Smooth muscle cell (in vitro differentiated cells): Measurements from ENCODE around the gene ZSCAN10. TPM values are rescaled to one million over a fixed set of nuclear protein-coding genes. Genes with fewer than 3 reads are reported as not detected.

Source experiments
- DNase-seq: peaks from one replicate; lab custom pipeline; 2025; ENCODE audit not compliant: unreplicated experiment; lab: John Stamatoyannopoulos, UW
- H2AFZ ChIP-seq: fragments of 200-600 bp; sonication (generic); 2 replicates; pipeline ENCODE4 v1.6.0; 2016; ENCODE audit warnings: antibody characterized with exemption, low read depth, mild to moderate bottlenecking
- H3F3A ChIP-seq: fragments of 200-600 bp; sonication (generic); 2 replicates; pipeline ENCODE4 v1.6.0; 2017; ENCODE audit warnings: antibody characterized with exemption, low read depth
- H3K27ac ChIP-seq: fragments of 200-600 bp; sonication (generic); 2 replicates; pipeline ENCODE4 v1.5.1; 2016; ENCODE audit warnings: low read depth, mild to moderate bottlenecking
- H3K27me3 ChIP-seq: fragments of 200-600 bp; sonication (generic); 2 replicates; pipeline ENCODE4 v1.6.1; 2016; ENCODE audit warnings: low read depth, mild to moderate bottlenecking
- H3K36me3 ChIP-seq: fragments of 200-600 bp; sonication (generic); 2 replicates; pipeline ENCODE4 v1.5.1; 2016; ENCODE audit warnings: low read depth
- H3K4me1 ChIP-seq: fragments of 200-600 bp; sonication (generic); 2 replicates; pipeline ENCODE4 v1.5.1; 2016; ENCODE audit warnings: low read depth
- H3K4me2 ChIP-seq: fragments of 200-600 bp; sonication (generic); 2 replicates; pipeline ENCODE4 v1.6.0; 2016; ENCODE audit warnings: mild to moderate bottlenecking
- H3K4me3 ChIP-seq: fragments of 200-600 bp; sonication (generic); 2 replicates; pipeline ENCODE4 v1.5.1; 2016; ENCODE audit warnings: mild to moderate bottlenecking
- H3K79me2 ChIP-seq: fragments of 200-600 bp; sonication (generic); 2 replicates; pipeline ENCODE4 v1.6.0; 2016; ENCODE audit warnings: low read depth, mild to moderate bottlenecking
- H3K9ac ChIP-seq: fragments of 200-600 bp; sonication (generic); 2 replicates; pipeline ENCODE4 v1.6.0; 2016; ENCODE audit warnings: low read depth
- H3K9me3 ChIP-seq: fragments of 200-600 bp; sonication (generic); replicated peaks from 2 replicates; pipeline ENCODE4 v1.5.1; 2016; ENCODE audit warnings: low read depth
- H4K20me1 ChIP-seq: fragments of 200-600 bp; sonication (generic); 2 replicates; pipeline ENCODE4 v1.6.0; 2016; ENCODE audit warnings: low read depth
- WGBS: methylation state at CpG from one replicate; pipeline ENCODE4 v1.1.7; 2016; ENCODE audit warnings: low lambda C conversion rate; 5-methylcytosine and 5-hydroxymethylcytosine counted together
- polyA plus RNA-seq: library from polyadenylated mRNA; unstranded; fragments of >200 nt; fragmentation: Nextera tagmentation; extraction: Ambion mirVana; gene quantifications from 2 replicates; pipeline ENCODE4 v1.2.1, GENCODE V29; 2016
- total RNA-seq: library from RNA; depleted of rRNA; stranded (reverse); fragments of >200 nt; gene quantifications from 2 replicates; pipeline ENCODE4 v1.2.3, GENCODE V29; 2014
- TF ChIP-seq, protein P1 (sequence below): fragments of 200-600 bp; sonication (generic); IDR thresholded peaks from 2 replicates; pipeline ENCODE4 v1.5.1; 2017; ENCODE audit warnings: borderline replicate concordance, mild to moderate bottlenecking, antibody characterized with exemption; ENCODE audit not compliant: insufficient read depth, poor library complexity, severe bottlenecking

ZSCAN10 gene
- total and polyA plus RNA-seq, 2 experiments from 2014 or later, result not detected

DNA sequence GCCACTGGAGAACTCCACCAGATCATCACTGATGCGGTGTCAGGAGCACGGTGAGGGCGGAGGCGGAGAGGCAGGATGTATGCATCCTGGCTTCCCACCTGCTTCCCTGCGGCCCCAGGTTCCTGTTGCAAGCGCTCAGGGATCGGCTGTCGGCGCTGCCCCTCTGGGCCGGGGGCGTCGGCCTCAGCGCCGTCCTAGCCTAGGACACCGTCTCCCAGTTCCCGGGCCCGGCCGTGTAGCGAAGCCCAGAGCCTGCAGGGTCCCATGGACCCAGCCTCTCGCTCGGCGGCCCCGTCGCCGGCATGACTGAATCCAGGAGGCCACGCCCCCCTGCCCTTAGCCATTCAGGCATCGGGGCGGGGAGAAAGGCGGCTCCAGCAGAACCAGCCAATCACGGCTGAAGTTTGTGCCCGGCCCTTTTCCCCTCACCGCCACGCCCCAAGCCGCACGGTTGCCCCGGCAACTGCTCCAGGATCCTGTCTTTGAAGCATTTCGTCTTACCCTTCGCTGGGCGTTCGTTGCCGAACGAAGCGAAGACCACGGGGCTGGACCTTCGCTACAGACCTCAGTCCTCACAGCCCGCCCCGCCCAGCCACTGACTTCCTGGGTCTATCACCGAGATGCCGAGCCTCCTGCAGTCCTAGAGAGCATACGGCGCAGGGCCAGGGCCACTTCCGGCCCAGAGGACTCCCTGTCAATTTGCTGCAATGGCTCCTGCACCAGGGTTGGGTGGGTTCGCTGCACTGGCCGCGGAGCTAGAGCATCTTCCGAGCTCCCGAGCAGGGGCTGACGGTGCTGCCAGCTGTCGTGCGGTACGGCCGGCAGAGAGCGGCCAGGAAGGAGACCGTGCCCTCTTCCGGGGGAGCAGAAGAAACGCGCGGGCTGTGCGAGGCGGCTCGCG, 25.1 kb upstream of the ZSCAN10 start:
- H3F3A ChIP-seq, result peaks cover 12% of the 10 kb centered on the region
- H3K4me2 ChIP-seq, result peak overlapping the region; percentile 86
- H3K79me2 ChIP-seq, result no peaks in the 10 kb centered on the region
- 2% methylated on average over 72 of the region's 72 CpGs for WGBS
- H3K9ac ChIP-seq, result peak overlapping the region; percentile 28
- H3K4me3 ChIP-seq, result peak overlapping the region; percentile 67
- H3K4me1 ChIP-seq, result peaks cover 7% of the 10 kb centered on the region
- no peaks in the 10 kb centered on the region for H3K9me3 ChIP-seq
- peak; percentile 88 for DNase-seq
- no peaks in the 10 kb centered on the region for H3K27me3 ChIP-seq
- H3K36me3 ChIP-seq, result no peaks in the 10 kb centered on the region
- H4K20me1 ChIP-seq, result peaks cover 3% of the 10 kb centered on the region
- TF ChIP-seq, protein P1, sequence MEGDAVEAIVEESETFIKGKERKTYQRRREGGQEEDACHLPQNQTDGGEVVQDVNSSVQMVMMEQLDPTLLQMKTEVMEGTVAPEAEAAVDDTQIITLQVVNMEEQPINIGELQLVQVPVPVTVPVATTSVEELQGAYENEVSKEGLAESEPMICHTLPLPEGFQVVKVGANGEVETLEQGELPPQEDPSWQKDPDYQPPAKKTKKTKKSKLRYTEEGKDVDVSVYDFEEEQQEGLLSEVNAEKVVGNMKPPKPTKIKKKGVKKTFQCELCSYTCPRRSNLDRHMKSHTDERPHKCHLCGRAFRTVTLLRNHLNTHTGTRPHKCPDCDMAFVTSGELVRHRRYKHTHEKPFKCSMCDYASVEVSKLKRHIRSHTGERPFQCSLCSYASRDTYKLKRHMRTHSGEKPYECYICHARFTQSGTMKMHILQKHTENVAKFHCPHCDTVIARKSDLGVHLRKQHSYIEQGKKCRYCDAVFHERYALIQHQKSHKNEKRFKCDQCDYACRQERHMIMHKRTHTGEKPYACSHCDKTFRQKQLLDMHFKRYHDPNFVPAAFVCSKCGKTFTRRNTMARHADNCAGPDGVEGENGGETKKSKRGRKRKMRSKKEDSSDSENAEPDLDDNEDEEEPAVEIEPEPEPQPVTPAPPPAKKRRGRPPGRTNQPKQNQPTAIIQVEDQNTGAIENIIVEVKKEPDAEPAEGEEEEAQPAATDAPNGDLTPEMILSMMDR, result peak; percentile 21
- H2AFZ ChIP-seq, result no peak overlapping the region
- peak overlapping the region; percentile 64 for H3K27ac ChIP-seq

DNA sequence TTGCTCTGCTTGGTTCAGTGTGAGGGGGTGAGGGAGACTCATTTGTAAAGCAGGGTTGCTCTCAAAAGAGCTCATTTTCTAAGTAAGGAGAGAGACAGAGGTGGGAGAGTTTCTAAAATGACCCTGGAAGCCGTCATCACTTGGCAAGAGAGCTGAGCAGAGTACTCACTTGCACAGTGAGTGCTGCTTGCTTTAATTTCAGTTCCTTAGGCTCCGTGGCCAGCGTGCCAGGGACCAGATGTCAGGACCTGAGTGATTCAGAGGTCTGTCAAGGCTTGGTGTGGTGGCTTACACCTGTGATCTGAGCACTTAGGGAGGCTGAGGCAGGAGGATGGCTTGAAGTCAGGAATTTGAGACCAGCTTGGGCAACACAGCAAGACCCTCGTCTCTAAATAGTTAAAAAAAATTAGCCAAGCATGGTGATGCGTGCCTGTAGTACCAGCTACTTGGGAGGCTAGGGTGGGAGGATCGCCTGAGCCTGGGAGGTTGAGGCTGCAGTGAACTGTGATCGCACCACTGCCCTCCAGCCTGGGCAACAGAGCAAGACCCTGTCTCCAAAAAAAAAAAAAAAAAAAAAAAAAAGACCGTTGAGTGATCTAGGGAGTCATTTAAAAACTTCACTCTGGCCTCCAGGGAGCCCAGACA, 24.0 kb upstream of the ZSCAN10 start:
- WGBS, result 90% methylated on average over 8 of the region's 8 CpGs
- Histone ChIP-seq H3K4me2 (no peak overlapping the region), H3K27me3 (no peaks in the 10 kb centered on the region), H2AFZ (no peak overlapping the region), H3K4me3 (no peak overlapping the region), H3K9ac (no peak overlapping the region), H3F3A (peaks cover 8% of the 10 kb centered on the region), H3K79me2 (no peaks in the 10 kb centered on the region), H3K4me1 (peaks cover 4% of the 10 kb centered on the region), H3K27ac (no peak overlapping the region), H4K20me1 (no peaks in the 10 kb centered on the region), H3K9me3 (no peaks in the 10 kb centered on the region), H3K36me3 (no peaks in the 10 kb centered on the region)
- no peak for DNase-seq
- TF ChIP-seq, protein P1, result no peak

DNA sequence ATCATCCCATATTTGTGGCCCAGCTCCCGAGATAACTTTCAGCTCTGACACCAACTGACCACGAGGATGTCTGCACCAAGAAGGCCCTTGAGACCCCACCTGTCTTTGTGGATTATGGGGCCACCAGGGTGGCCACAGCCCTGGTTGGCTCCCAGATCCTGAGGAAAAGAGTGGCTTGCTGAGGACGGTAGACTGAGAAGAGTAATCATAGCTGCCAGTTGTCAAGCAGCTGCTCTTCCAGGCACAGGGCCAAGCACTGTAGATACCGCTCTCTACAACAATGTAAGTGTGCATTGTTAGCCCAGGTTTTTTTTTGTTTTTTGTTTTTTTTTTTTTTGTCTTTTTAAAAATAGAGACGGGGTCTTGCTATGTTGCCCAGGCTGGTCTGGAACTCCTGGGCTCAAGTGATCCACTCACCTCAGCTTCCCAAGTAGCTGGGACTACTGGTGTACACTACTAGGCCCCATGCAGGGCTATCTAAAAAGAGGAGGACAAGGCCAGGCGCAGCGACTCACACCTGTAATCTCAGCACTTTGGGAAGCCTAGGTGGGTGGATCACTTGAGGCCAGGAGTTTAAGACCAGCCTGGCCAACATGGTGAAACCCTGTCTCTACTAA, 22.9 kb upstream of the ZSCAN10 start:
- peaks cover 4% of the 10 kb centered on the region for H3K4me1 ChIP-seq
- H3F3A ChIP-seq, result peaks cover 8% of the 10 kb centered on the region
- H2AFZ ChIP-seq, result no peak overlapping the region
- H4K20me1 ChIP-seq, result no peaks in the 10 kb centered on the region
- no peak overlapping the region for H3K9ac ChIP-seq
- no peak overlapping the region for H3K4me3 ChIP-seq
- no peak overlapping the region for H3K27ac ChIP-seq
- H3K4me2 ChIP-seq, result no peak overlapping the region
- H3K27me3 ChIP-seq, result no peaks in the 10 kb centered on the region
- no peak for DNase-seq
- H3K9me3 ChIP-seq, result no peaks in the 10 kb centered on the region
- TF ChIP-seq, protein P1, result no peak
- H3K79me2 ChIP-seq, result no peaks in the 10 kb centered on the region
- no peaks in the 10 kb centered on the region for H3K36me3 ChIP-seq
- 96% methylated on average over 7 of the region's 7 CpGs for WGBS
